ENCODE data around the gene BEST4. TPM values are rescaled to one million over a fixed set of nuclear protein-coding genes. Genes with fewer than 3 reads are reported as not detected.

Gene BEST4
- total and polyA plus RNA-seq, 2 of the 8 experiments (the other 6 are each of a cell fraction or from before 2014, with no cell fraction given) = 0.76 to 1.4 TPM

- no peak for TF ChIP-seq CBX8 (IDR thresholded peaks at IDR 0.05; ENCODE audit: borderline replicate concordance, low read depth, low read length)
- no peak for TF ChIP-seq SIN3A (conservative IDR thresholded peaks at IDR 0.05 in 1 of 2, IDR thresholded peaks at IDR 0.05 in 1 of 2; ENCODE audit: low read depth in 1 of 2, low read length in 2 of 2)
- TF ChIP-seq FOSL1 (IDR thresholded peaks at IDR 0.05; ENCODE audit: insufficient read depth, low read depth, low read length) = no peak
- TF ChIP-seq MAFK (IDR thresholded peaks at IDR 0.05; ENCODE audit: low read depth, low read length) = no peak
These were observed 3.0 kb downstream of the BEST4 start (continued) for GRCh38 chr1:44785029-44785380.
